ENCODE measurements around the gene UPP1.

Gene UPP1

DNA sequence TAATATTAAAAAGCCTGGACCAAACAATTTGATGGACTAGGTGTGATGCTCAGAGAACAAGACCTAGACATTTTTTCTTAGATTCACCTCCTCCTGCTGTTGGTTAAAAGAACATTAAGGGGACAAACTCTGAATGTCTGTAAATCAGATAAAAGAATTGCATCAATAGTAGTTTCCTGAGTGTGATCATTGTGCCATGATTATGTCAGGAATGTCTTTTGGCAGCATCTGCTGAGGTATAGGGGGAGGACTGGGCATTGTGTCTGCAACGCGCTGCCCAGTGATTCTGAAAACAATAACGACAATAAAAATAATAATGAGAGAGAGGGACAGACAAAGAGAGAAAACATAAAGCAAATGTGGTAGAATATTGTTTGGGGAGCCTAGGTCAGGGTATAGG is 46.8 kb upstream of the UPP1 start:
- Histone ChIP-seq H3K79me2 (ENCODE audit: insufficient read depth, low read length) (no peaks in the 10 kb centered on the region), H3K36me3 (ENCODE audit: insufficient read depth, low read length) (no peaks in the 10 kb centered on the region), H3K27ac (ENCODE audit: low read depth, low read length, poor library complexity, severe bottlenecking) (no peak overlapping the region), H3K9me2 (ENCODE audit: low read depth, low read length) (no peaks in the 10 kb centered on the region), H3K4me2 (ENCODE audit: low read length) (no peak overlapping the region), H2AFZ (ENCODE audit: low read length) (no peak overlapping the region), H3K4me1 (ENCODE audit: insufficient read depth, low read length, severe bottlenecking) (no peaks in the 10 kb centered on the region), H3K27me3 (ENCODE audit: insufficient read depth, low read length) (no peaks in the 10 kb centered on the region), H4K20me1 (ENCODE audit: insufficient read depth, low read length) (no peaks in the 10 kb centered on the region), H3F3A (ENCODE audit: insufficient read depth, low read length) (no peaks in the 10 kb centered on the region), H3K9me3 (ENCODE audit: low read length) (no peaks in the 10 kb centered on the region), H3K9ac (ENCODE audit: low read length) (no peak overlapping the region), H3K4me3 (ENCODE audit: low read depth, low read length, poor library complexity, severe bottlenecking) (no peak overlapping the region)
- TF ChIP-seq, protein P1, sequence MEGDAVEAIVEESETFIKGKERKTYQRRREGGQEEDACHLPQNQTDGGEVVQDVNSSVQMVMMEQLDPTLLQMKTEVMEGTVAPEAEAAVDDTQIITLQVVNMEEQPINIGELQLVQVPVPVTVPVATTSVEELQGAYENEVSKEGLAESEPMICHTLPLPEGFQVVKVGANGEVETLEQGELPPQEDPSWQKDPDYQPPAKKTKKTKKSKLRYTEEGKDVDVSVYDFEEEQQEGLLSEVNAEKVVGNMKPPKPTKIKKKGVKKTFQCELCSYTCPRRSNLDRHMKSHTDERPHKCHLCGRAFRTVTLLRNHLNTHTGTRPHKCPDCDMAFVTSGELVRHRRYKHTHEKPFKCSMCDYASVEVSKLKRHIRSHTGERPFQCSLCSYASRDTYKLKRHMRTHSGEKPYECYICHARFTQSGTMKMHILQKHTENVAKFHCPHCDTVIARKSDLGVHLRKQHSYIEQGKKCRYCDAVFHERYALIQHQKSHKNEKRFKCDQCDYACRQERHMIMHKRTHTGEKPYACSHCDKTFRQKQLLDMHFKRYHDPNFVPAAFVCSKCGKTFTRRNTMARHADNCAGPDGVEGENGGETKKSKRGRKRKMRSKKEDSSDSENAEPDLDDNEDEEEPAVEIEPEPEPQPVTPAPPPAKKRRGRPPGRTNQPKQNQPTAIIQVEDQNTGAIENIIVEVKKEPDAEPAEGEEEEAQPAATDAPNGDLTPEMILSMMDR (IDR thresholded peaks at IDR 0.05; ENCODE audit: low read length), result no peak
- no peak for TF ChIP-seq EZH2 (IDR thresholded peaks at IDR 0.05; ENCODE audit: borderline replicate concordance, low read length)

- H3K4me3 ChIP-seq (ENCODE audit: low read depth, low read length, poor library complexity, severe bottlenecking), result no peak overlapping the region
- no peaks in the 10 kb centered on the region for H4K20me1 ChIP-seq (ENCODE audit: insufficient read depth, low read length)
- no peaks in the 10 kb centered on the region for H3K9me2 ChIP-seq (ENCODE audit: low read depth, low read length)
- H2AFZ ChIP-seq (ENCODE audit: low read length), result no peak overlapping the region
- no peaks in the 10 kb centered on the region for H3K27me3 ChIP-seq (ENCODE audit: insufficient read depth, low read length)
- H3K36me3 ChIP-seq (ENCODE audit: insufficient read depth, low read length), result no peaks in the 10 kb centered on the region
- H3K9ac ChIP-seq (ENCODE audit: low read length), result no peak overlapping the region
- H3K4me2 ChIP-seq (ENCODE audit: low read length), result no peak overlapping the region
- H3K4me1 ChIP-seq (ENCODE audit: insufficient read depth, low read length, severe bottlenecking), result no peaks in the 10 kb centered on the region
- H3K79me2 ChIP-seq (ENCODE audit: insufficient read depth, low read length), result no peaks in the 10 kb centered on the region
- TF ChIP-seq, protein P1 (IDR thresholded peaks at IDR 0.05; ENCODE audit: low read length), result no peak
- TF ChIP-seq EZH2 (IDR thresholded peaks at IDR 0.05; ENCODE audit: borderline replicate concordance, low read length), result no peak
- H3F3A ChIP-seq (ENCODE audit: insufficient read depth, low read length), result no peaks in the 10 kb centered on the region
- no peak overlapping the region for H3K27ac ChIP-seq (ENCODE audit: low read depth, low read length, poor library complexity, severe bottlenecking)
- no peaks in the 10 kb centered on the region for H3K9me3 ChIP-seq (ENCODE audit: low read length)
These were observed 46.4 kb upstream of the UPP1 start for GRCh38 chr7:48042636-48043035.

- H3K27ac ChIP-seq (ENCODE audit: low read depth, low read length, poor library complexity, severe bottlenecking), result no peak overlapping the region
- H3K4me1 ChIP-seq (ENCODE audit: insufficient read depth, low read length, severe bottlenecking), result no peaks in the 10 kb centered on the region
- no peaks in the 10 kb centered on the region for H3K9me2 ChIP-seq (ENCODE audit: low read depth, low read length)
These were observed 43.8 kb upstream of the UPP1 start for GRCh38 chr7:48045195-48045765.

More at GRCh38 chr7:48045195-48045765, 43.8 kb upstream of the UPP1 start:
- H3K79me2 ChIP-seq (ENCODE audit: insufficient read depth, low read length), result no peaks in the 10 kb centered on the region
- no peaks in the 10 kb centered on the region for H3K36me3 ChIP-seq (ENCODE audit: insufficient read depth, low read length)
- H3K27me3 ChIP-seq (ENCODE audit: insufficient read depth, low read length), result no peaks in the 10 kb centered on the region
- TF ChIP-seq, protein P1 (IDR thresholded peaks at IDR 0.05; ENCODE audit: low read length), result no peak
- TF ChIP-seq EZH2 (IDR thresholded peaks at IDR 0.05; ENCODE audit: borderline replicate concordance, low read length), result no peak
- no peak overlapping the region for H3K4me3 ChIP-seq (ENCODE audit: low read depth, low read length, poor library complexity, severe bottlenecking)
- no peak overlapping the region for H3K4me2 ChIP-seq (ENCODE audit: low read length)
- no peaks in the 10 kb centered on the region for H3F3A ChIP-seq (ENCODE audit: insufficient read depth, low read length)
- no peak overlapping the region for H3K9ac ChIP-seq (ENCODE audit: low read length)
- no peaks in the 10 kb centered on the region for H3K9me3 ChIP-seq (ENCODE audit: low read length)
- H2AFZ ChIP-seq (ENCODE audit: low read length), result no peak overlapping the region
- H4K20me1 ChIP-seq (ENCODE audit: insufficient read depth, low read length), result no peaks in the 10 kb centered on the region

Data from OCI-LY1 (cell line).